HG03457 (cell line): ENCODE results near the gene PODN.

ENCODE experiments used
- ATAC-seq: cut with Tn5 transposase; IDR thresholded peaks from one replicate; pipeline ENCODE4 v1.9.1; 2021; ENCODE audit warnings: moderate number of reproducible peaks; ENCODE audit not compliant: unreplicated experiment

PODN gene

GRCh38 chr1:53128401-53128800 lies 66.4 kb downstream of the PODN start:
- ATAC-seq: no peak

DNA sequence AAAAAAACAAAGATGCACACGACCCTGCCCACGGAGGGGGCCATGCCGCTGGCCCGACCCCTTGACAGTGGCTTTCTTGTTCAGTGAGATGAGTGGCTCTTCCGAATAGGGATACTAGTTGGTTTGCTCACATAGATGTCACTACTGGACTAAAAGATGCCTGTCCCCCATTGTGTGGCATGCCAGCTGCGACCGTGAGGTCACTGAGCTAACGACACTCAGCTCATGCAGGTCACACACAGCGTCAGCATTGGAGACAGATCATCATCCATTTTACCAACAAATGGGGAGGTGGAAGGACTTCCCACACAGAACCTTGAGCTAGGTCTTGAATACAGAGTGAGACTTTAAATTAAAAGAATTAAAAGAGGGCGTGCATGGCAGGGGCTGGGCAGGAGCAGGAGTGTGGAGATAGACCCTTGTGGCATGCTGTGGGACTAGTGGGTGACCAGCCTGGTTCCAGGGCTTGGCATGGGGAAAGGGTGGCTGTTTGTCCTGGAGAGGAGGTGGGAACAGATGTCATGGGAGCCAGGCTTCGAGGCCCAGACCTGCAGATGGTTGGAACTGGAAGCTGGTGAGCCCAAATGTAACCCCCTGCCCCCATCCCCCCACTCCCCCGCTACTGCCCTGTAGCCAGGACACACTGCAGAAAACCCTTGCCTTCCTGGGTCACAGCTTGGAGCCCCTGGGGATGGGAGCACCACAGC lies 68.0 kb downstream of the PODN start:
- no peak for ATAC-seq

DNA sequence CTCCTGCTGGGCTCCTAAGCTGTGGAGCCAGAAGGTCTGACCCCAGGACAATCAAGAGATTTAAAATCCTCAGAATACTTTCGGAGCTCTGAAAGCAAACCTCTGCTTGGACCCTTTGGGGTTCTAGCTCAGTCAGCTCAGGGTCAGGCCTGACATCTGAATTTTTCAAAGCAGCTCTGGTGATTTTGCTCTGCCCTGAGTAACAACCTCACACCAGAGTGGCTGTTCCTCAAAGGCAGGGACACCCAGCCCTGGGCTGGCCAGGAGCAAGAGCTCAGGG lies 68.5 kb downstream of the PODN start:
- no peak for ATAC-seq

- ATAC-seq: no peak
These were observed 69.0 kb downstream of the PODN start for GRCh38 chr1:53130878-53131589.

GRCh38 chr1:53131590-53131938 lies 69.6 kb downstream of the PODN start:
- ATAC-seq: no peak

GRCh38 chr1:53132176-53132575 lies 70.2 kb downstream of the PODN start:
- no peak for ATAC-seq

DNA sequence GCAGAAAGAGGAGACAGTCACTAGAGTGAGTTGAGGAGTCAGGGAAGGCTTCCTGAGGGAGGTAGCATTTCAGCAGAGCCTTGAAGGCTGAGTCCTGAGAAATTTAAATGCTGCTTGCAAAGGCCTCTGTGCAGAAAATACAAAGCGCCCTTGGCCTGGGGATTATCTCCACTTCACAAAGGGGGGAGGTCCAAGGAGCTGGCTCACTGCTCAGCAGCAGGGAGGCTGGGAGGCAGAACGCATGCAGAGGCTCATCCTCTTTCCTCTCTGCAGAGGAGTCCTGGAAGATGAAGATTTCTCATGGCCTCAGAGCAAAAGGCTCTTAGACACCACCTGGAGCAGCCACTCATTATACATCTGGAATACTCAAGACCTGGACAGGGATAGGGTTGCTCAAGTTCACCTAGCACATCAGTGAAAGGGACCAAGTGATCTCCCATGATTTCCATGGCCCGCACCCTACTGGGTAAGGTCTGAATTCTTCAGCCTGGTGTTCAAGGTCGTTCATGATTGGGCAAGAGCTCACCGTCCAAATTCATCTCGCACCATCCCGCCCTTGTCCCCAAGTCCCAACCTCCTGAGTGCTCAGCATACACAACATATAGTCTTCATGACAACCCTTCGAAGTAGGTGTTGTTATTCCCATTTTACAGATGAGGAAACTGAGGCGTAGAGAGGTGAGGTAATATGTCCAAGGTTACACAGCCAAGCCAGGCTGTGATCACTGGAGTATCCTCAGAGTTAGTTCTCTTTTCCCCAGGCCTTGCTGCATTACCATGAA lies 71.4 kb downstream of the PODN start:
- no peak for ATAC-seq

GRCh38 chr1:53134042-53134485 lies 72.1 kb downstream of the PODN start:
- ATAC-seq: no peak
